HG03354 (cell line): ENCODE data around the gene TAPT1.

ENCODE experiments used
- ATAC-seq: cut with Tn5 transposase; IDR thresholded peaks from one replicate; pipeline ENCODE4 v1.9.1; 2021; ENCODE audit warnings: mild to moderate bottlenecking; ENCODE audit not compliant: unreplicated experiment, poor library complexity, severe bottlenecking

TAPT1 gene

DNA sequence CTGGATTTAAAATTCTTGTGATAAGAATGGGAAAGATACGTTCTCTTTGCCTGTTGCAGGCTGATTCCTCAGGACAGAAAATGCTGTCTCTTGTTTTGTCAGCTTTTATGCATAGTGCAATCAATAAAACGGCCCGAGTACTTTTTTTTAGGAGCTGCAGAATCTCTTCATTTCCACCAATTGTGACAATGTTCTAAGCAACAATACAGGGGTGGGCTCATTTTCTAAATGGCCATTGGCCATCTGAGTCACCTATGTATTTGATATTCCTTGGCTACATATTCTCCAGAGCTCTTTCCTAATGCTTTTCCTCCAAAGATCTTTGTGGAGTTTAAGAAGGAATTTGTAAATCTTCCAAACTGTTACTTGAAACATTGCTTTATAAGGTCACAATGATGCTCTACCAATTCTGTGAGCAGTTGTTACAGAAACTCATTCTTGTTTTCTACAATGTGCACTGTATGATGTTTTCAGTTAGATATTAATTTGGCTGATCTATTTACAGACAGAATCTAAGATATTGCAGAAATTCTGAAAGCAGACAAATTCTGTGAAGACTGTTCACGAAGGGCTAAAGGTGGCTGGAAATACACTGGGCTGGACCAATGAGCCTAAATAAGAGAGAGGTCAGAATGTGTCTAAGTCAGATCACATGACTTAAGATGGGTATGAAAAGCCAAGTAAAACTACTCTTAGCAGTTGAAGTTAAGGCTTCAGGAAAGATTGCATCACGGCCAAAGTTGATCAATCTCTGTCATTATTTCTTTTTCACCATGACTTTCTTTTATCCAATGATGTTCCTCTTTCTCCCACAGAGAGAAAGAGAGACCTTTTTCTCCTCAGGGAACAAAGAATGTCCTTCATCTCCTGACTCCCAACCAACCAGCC is 33.4 kb downstream of the TAPT1 start:
- no peak for ATAC-seq

DNA sequence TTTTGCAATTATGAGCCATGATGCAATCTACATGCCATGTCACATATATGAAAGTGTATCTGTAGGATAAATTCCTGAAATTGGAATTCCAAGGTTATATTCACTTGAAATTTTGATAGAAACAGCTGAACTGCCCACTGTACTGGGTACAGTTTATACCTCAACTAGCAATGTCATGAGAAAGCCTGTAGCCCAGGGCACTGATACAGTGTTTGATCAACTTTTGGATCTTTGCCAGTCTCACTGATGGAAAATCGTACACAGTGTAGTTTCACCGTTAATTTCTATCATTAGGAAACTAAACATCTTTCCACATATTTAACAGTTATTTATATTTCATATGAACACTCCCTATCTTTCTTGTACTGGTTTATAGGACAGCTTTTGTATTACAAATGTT is 34.2 kb downstream of the TAPT1 start:
- ATAC-seq = no peak

DNA sequence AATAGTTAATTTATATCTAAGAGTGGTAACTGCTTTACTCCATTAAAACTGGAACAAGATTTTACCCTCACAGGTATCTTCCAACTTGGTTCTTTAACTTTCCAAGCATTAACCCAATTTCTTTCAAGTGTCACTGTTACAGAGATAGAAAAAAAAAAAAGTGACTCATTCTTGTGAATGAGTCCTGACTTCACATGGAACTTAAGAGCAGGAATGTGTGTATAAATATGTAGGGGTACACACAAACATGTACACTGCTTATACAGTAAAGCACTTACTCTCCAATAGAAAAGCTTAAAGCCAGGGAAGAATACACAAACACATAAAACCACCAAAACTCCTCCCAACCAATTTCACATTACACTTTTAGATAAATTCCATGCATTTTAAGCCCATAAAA is 38.8 kb downstream of the TAPT1 start:
- ATAC-seq = no peak

DNA sequence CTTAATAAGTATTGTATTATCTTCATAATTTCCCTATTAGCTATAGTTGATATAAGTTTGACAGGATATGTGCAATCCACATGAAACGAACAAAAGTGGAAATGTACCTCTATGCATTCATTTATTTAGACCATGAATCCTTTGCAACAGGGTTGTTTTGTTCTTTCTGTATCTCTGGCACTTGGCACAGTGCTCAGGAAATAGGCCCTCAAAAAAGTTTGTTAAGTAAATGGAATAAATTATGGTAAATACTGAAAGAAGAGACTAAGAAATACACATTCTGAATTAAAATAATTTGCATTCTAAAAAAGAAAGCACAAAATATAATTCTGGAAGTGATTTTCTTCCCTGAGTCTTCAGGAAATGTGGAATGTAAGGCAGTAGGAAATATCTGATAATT is 39.3 kb downstream of the TAPT1 start:
- ATAC-seq = no peak

DNA sequence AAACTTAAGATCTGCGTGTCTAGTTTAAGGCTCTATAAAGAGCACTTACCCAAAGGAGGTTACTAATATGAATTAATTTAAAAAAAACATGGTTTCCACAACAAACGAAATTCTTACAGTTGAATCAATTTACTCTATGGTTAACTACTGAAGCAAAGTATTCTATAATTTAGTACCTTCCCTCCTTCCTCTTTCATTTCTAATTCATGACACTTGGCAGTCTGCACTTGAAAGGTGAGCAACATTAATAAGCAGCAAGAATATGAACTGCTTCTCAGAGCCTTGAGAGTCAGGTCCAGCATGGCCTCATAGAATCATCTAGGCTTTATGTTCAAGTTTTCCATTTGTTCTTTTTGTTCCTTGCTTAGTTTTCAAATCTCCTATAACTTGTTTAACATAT is 42.7 kb downstream of the TAPT1 start:
- ATAC-seq = no peak

DNA sequence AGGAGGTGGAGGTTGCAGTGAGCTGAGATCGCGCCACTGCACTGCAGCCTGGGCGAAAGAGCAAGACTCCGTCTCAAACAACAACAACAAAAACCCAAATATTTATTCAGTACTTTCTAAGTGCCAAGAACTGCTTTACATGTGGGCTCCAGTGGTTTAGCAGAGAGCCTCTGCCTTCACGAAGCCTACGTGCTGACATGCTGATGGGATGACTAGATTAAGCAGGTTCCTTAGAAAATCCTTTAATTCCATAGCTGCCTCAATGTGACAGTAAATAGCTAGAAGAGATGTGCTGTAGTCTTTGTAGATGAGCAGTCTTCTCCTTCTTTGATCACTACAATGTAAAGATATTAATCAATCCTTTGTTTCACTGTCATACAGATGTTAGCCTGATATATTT is 49.6 kb downstream of the TAPT1 start:
- no peak for ATAC-seq

DNA sequence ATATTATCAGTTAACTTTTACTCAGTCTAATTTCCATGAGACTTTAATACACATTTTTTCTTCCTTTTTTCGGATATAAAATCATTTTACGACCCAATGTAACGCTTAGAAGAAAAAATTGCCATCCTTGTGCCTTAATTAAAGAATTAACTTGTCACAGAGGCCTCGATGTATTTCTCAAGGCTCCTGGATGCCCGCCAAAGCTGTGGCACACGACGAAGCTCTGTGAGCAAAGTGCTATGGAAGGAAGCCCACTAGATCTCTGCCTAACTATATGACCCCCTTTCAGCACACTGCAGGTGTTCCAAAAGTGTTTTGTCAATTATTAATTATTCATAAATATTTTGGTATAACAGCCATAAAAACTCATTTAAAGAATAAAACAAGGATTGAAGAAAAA is 54.4 kb downstream of the TAPT1 start:
- ATAC-seq = no peak

DNA sequence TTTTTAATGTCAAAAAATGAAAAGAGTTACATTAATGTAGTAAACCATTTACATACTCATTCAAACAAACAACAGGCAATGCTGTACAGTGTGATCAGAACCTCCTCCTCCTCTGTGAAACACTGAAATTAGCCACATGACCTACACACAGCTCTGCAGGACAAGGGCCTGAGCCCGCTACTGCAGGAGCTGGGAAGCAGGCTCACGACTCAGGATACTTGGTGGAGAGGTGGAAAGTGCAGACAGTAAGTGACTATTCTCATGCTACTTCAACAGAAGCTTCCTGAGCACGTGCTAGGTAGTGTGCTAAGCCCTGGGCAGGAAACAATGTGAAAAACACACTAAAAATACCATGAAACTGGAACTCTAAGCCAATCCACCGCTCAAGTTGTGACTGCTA is 56.8 kb downstream of the TAPT1 start:
- ATAC-seq = no peak

DNA sequence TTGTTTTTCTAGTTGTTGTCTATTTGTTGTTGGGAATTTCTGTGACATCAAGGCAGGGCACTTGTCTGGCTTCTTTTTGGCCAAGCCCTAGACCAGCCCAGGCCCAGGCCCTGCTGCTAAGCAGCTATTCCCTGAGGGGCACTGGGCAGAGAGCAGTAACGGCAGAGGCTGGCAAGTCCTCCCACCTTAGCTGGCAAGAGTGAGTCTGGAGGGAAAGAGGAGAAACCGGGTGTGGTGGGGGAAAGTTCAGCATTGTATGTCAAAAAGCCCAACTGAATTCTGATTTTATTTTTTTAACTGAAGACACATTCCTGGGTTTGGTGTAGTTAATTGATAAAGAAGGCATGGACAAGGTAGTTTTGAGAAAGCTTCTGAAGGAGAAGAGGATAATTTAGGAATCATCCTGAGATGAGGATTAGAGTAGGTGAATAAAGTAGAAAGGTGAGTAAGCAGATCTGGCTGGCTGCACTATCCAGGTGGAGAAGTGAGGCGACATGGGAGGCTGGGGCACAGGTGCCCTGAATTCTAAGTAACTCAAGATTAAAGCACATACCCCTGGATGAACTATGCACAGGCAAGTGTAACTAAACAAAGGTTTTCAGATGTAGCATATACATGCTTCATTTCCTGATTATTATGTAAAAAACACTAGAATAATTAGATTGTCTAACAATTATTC is 57.4 kb downstream of the TAPT1 start:
- ATAC-seq = no peak

DNA sequence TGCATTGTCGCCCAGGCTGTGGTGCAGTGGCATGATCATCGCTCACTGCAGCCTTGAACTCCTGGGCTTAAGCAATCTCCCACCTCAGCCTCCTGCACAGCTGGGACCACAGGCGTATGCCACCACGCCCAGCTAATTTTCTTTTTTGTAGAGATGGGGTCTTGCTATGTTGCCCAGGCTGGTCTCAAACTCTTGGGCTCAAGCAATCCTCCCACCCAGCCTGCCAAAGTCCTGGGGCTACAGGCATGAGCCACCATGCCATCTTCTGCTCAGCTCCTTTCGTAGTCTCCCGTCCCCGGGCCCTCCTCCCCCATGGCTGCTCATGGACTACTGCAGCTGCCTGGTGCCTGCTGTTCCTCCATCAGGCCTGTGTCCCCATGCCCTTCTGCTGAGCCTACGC is 58.1 kb downstream of the TAPT1 start:
- ATAC-seq = no peak

DNA sequence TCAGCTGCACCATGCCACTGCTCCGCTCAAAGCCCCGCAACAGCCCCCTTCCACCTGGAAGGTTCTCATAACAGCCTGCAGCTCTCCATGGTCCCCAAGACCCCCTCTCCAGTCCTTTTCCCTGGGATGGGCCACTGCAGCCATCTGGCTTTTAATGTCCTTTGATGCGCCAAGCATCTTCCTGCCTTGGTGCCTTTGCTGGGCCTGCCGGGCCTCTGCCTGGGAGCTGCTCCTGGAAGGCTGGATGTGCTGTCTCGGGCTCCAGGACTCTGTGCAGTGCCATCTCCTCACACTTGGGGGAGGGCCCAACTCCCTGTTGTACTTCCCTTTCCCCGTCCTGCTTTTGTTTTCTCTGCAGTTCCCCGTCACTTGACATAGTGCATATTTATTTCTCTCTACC is 60.3 kb downstream of the TAPT1 start:
- no peak for ATAC-seq

DNA sequence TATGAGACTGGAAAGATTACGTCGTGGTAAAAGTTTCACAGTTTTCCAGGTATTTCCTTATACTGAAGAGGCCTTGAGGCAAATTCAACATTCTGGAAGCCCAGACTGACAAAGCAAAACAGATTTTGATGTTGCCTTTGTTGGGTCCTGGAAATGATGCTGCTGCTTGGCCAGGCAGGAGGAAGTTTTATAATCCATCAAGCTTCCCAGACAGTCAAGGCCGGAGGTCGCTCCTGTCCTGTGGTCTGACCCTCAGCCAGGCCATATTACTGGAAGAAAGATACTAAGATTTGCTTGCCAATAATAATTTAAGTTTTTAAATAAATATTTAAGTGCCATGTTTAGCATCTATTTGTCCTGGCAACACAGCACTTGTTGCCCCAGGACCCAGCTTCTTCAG is 63.4 kb downstream of the TAPT1 start:
- no peak for ATAC-seq

DNA sequence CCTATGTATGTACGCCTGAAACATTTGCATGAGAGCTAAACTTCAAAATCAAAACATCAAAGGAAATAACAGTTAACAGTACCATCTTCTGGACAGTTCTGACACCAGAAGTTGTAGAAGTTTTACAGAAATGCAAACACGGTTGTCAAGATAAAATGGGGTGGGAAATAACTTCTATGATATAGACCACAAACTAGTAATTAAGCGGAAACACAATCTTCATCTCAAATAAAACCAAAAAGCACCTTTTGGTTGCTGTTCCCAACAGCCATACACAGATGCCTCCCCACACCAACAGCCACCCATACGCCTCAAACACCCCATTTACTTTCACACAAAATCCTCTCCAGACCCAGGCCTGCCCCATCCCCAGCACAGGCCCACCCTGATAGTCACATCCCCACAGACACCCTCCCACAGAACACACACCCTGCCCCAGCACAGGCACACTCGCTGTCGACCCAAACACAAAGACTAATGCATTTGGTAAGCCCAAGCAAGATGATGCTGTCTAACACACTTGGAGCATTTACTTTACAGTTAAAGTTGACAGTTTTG is 64.3 kb downstream of the TAPT1 start:
- no peak for ATAC-seq

DNA sequence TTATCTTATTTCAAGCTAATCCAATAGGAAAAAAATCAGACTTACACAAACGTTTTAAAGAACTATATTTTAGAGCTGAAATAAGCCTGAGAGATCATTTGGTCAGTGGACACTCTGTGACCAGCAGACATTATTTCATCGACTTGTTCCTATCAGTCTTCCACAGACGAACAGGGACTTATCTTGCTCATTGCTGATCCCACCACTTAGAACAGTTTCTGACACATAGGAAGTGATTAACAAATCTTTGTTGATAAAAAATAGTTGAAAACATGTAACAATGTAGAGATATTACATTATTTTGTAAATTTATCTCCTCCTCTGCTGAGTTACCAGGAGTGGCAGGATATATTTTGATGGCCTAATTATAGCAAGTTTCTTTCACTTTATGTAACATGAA is 65.8 kb downstream of the TAPT1 start:
- no peak for ATAC-seq

DNA sequence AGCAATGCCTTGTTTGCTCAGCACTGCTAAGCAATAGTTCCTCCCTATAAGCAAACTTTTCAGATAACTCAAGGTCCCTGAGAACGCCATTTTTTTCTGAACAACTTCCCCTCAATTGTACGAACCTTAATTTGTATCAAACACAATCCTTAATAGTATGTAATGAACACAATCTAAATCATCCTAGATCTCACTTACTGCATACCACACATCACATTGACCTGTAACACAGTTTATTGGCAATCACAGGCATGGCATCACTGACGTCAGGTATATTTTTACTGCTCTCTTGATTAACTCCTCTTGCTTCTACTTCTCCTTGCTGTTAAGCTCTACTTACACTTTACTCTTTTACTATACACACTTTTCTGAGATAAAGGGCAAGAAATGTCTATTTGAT is 67.0 kb downstream of the TAPT1 start:
- no peak for ATAC-seq

DNA sequence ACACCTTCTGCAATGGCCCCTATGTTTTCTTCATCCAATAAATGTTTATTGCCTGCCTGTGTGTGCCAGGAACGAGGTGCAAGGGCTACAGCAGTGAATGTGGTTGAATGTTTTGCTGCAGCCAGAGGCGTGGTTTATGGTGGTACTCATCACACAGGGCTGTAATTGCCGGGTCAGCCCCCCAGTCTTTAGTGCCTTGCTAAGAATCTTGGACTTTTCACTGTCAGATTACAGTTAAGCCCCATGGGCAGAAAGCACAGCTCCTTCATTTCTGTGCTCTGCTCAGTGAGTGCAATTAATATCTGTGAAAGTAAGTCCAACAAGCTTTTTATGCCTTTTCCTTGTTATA is 67.8 kb downstream of the TAPT1 start:
- no peak for ATAC-seq

DNA sequence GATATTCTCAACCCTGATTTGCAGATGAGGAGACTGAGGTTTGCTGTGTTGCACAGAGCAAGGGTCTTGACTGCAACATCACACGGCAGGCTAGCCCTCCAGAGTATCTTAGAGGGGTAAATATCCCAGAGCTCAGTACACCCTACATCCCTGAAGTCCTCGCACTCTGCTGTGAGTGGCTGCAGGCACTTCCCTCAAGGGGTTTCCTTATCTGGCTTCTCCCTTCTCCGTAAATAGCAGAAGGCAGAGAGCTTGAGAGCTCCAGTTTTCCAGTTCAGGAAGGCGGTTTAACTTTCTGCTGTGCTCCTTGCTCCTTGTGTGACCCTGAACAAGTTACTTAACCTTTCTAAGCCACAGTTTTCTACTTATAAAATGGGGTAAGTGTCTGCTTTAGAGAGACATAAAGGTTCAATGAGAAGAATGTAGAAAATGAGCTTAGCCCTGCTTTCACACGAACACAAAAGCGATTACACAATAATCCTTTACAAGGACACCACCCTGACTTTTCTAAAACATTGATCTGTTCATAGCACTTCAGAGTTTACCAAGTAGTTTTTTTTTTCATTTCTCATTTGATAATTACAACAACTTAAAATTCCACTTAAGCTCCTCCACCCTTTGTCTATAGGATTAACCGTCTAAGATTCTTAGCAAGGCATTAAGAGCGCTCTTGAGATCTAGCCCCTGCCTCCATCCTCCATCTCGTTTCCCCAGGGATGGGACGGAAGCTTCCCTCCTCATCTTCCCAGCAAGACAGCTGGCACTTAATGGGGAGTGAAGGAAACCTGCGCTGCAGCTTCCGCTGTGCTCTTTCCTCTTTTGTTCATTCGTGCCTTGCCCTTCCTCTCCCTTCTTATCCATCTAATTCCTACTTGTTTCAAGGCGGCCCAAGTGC is 68.4 kb downstream of the TAPT1 start:
- ATAC-seq = no peak

DNA sequence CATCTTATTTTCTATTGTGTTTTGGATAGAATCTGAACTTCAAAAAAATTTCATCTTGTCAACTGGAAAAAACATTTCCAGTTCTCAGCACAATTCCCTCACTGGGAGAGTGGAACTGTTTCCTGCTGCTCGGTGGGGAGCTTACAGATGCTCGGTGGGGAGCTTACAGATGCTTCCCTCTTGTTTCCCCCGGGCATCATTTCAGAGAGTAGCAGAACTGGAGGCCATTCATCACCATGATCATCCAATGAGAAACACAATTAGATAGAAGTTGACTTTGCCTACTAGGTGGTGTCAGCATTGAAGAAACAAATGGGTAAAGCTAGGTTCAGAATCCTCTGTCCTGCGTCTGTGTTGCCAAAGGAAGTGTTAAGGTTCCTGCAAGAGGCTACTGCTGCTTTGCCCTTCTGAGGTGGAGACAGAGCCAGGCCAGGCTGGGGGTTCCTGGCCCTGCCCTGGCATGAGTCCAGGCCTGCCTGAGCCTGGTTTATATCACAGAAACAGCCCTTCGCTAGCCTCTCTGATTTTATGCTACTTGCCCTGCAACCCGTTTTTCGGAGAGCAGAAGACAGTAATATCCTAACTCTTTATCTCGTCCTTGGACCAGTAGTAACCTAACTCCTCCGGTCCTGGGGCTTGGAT is 70.6 kb downstream of the TAPT1 start:
- ATAC-seq = no peak

DNA sequence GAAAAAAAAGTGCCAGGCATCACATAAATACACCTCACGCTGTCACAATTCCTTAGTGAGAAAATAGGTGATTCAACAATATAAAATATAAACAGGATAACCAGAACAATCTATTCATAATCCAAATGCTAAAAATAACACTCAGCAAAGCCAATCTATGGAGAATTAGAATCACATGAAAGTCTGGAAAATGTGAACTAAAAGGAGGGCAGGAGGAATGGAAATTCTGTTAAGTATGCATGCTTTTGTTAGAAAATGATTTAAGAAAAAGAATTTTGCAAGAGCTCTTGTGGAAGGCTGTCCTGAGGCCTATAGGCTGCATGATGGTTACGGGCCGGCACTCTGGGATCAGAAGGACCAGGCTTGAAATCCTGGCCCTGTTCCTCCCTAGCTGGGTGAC is 71.8 kb downstream of the TAPT1 start:
- ATAC-seq = no peak

DNA sequence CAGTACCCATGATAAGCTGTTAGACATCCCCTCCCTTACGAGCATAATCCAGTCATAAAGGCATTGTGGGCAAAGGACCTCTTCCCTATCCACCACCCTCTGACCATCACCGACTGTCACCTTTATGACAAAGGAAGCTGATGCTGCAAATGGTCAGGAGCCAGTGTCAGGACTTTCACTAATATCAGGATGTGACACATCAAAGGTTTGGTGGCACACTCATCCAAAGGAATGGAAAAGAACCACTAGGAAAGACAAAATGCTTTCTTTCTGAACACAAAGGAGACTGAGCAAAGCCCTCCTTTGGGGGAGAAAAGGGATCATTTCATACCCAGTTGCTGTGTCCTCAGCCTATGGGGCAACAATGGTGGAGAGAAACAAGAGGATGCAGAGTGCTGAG is 75.6 kb downstream of the TAPT1 start:
- no peak for ATAC-seq
